GM18517 (cell line): ENCODE results near the gene SLC7A9.
"Not testable (repeated sequence)": the region's sequence is repeated elsewhere in the genome, so short reads cannot be mapped to it uniquely, and the experiment has no call there.

Experiments
- ATAC-seq: cut with Tn5 transposase; IDR thresholded peaks from one replicate; pipeline ENCODE4 v1.9.1; 2021; ENCODE audit warnings: mild to moderate bottlenecking, moderate library complexity; ENCODE audit not compliant: unreplicated experiment

Gene SLC7A9

GRCh38 chr19:32886241-32886640 is 16.7 kb upstream of the SLC7A9 start:
- ATAC-seq = no peak

- not testable (repeated sequence) for ATAC-seq
These were observed 15.7 kb upstream of the SLC7A9 start for GRCh38 chr19:32885255-32885654.

GRCh38 chr19:32881766-32882165 is 12.2 kb upstream of the SLC7A9 start:
- no peak for ATAC-seq

- no peak for ATAC-seq
These were observed 11.1 kb upstream of the SLC7A9 start for GRCh38 chr19:32880622-32881021.

- no peak for ATAC-seq
These were observed 10.2 kb upstream of the SLC7A9 start for GRCh38 chr19:32879741-32880140.

GRCh38 chr19:32878988-32879387 is 9.4 kb upstream of the SLC7A9 start:
- ATAC-seq = no peak

- no peak for ATAC-seq
These were observed 8.6 kb upstream of the SLC7A9 start for GRCh38 chr19:32877977-32878745.

GRCh38 chr19:32877323-32877912 is 7.9 kb upstream of the SLC7A9 start:
- ATAC-seq = no peak

- no peak for ATAC-seq
These were observed 7.3 kb upstream of the SLC7A9 start for GRCh38 chr19:32876919-32877285.

- ATAC-seq = no peak
These were observed 6.8 kb upstream of the SLC7A9 start for GRCh38 chr19:32876236-32876918.

- ATAC-seq = no peak
These were observed 5.9 kb upstream of the SLC7A9 start for GRCh38 chr19:32875428-32875827.

GRCh38 chr19:32874605-32875004 is 5.0 kb upstream of the SLC7A9 start:
- no peak for ATAC-seq

- no peak for ATAC-seq
These were observed 3.8 kb upstream of the SLC7A9 start for GRCh38 chr19:32873247-32873959.

GRCh38 chr19:32872391-32872790 is 2.8 kb upstream of the SLC7A9 start:
- no peak for ATAC-seq

GRCh38 chr19:32870981-32871451 is 1.4 kb upstream of the SLC7A9 start:
- ATAC-seq = no peak

- ATAC-seq = no peak
These were observed 503 bp upstream of the SLC7A9 start for GRCh38 chr19:32869966-32870573.

- ATAC-seq = no peak
These were observed 1.2 kb downstream of the SLC7A9 start for GRCh38 chr19:32868206-32868950.

GRCh38 chr19:32867436-32867835 is 2.1 kb downstream of the SLC7A9 start:
- not testable (repeated sequence) for ATAC-seq

GRCh38 chr19:32866564-32867265 is 2.9 kb downstream of the SLC7A9 start:
- ATAC-seq = no peak

- no peak for ATAC-seq
These were observed 3.5 kb downstream of the SLC7A9 start for GRCh38 chr19:32866061-32866460.
